GM21723 (cell line): ENCODE measurements around the gene FDX1.

ENCODE experiments used
- ATAC-seq: cut with Tn5 transposase; IDR thresholded peaks from one replicate; pipeline ENCODE4 v1.9.1; 2021; ENCODE audit warnings: mild to moderate bottlenecking, moderate library complexity; ENCODE audit not compliant: unreplicated experiment

Gene FDX1

DNA sequence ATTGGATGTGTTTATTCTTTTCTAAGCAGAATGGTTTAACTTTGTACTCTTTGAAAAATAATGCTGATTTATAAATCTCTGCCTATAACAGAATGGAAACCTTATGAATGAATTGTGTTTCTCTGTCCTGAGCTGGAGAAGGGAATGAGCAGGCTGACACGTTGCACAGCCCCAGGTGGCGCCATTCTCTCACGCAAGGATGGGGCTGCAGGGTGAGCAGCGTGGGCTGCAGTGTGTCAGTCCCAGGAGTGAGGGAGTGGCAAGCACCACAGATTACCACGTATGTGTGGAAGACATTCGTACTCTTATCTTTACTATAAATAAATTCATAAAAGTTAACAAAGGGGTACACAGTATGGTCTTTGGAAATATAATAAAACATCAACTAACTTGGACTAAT lies 33.4 kb downstream of the FDX1 start:
- peak; percentile 47 for ATAC-seq

DNA sequence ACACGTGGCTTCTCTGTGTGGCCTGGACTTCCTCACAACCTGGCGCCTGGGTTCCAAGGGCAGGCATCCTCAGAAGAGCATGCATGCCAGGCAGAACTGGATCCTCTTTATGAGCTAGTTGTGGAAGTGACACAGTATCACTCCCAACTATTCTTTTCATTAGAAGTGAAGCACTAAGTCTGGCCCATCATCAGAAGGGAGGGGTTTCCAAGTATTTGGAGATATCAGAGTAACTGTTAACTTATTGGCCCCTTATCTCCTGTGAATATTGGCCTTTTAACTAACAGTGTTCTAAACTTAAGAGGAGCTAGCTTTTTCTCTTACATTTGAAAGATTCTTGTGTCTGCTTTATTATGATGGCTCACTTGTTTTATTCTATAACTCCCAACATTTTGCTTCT lies 35.5 kb downstream of the FDX1 start:
- no peak for ATAC-seq

DNA sequence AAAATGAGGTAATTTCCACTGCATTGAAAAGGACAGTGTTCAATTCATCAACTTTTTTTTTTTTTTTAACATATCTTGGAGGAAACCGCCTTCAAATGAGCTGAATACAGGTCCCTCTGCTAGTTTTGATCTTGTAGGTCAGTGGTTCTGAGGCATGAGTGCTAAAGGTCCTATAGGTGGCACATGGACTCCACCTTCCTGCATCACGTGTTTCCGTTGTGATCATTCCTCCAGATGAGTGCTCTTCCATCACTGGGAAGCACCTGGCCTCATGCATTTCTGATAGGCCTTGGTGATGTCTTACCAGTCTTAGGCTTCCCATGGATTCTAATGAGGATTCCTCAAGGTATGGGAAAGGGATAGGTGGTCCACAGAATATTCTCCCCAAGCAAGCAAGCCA lies 37.8 kb downstream of the FDX1 start:
- ATAC-seq = no peak

DNA sequence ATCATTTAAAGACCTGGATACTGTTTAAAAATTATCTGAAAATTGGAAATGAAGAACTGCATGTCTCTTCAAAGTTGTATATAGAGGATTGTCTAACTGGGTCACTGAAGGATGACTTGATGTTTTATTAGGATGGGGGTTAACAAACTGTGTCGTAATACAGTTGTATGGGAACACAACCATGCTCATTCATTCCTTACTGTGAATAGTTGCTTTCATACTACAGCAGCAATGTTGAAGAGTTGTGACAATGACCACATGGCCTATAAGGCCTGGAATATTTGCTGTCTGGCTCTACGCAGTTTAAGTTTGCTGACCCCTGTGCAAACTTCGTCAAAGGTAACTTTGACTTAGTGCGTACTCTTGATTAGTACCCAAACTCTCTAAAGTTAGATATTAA lies 38.4 kb downstream of the FDX1 start:
- no peak for ATAC-seq

DNA sequence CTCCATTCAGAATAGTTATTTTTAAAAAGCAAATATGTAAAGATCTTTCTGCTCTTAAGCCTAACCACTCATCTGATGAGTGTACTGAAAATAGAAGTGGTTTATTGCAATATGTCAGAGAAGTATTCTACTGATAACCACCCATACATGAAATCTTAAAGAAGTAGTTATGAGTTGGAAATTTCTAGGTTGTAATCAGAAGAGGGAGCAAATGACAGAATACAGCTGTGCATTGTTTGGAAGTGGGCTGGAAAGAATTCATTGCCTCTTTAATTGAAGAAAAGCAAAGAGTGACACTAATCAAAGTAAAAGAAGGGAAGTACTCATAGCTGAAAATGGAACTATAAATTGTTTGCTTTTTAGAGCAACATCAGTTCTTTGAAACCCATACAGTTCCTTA lies 39.4 kb downstream of the FDX1 start:
- ATAC-seq = no peak

DNA sequence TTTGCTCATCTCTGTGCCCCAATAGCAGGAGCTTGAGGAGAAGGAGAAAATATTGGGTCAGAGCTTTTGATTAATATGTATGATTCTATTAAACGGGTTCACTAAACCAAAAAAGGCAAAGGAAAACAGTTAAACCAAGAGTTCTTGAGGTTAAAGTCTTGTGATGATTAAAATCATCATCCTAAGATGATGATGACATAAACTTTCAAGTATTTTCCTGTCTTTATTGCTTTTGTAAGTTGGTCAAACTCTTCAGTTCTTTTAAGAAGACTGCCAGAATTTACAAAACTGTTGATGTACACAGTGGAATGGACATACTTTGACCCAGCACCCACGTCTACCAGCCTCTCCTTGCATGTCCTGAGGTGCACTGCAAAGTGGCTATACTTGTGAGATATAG lies 41.0 kb downstream of the FDX1 start:
- no peak for ATAC-seq

DNA sequence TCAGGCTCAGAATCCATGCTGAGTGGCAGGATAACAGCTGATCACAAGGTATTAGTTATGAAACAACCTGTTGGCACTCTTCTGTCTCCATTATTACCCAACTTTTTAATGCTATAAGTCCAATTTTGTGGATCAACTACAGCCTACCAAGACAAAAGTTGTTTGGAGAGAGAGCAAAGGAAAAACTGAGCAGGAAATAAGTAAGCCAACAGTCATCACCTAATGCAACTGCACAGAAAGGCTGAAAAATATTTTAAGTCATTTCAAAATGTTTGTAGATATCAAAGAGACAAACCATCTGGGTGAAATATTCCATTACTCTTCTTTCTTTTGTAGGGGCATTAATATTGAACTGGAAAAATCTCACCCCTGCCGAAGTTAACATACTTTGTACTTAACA lies 41.6 kb downstream of the FDX1 start:
- ATAC-seq = no peak

DNA sequence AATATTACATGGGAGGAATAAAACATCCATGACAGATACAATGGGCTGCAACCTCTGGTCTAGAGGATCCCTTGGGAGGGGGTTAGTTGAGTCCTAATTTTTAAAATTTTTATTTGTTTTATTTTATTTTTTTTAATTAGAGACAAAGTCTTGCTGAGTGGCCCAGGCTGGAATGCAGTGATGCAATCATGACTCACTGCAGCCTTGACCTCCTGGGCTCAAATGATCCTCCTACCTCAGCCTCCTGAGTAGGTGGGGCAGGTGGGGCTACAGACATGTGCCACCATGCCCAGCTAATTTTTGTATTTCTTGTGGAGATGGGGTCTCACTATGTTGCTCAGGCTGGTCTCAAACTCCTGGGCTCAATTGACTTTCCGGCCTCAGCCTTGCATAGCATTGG lies 43.1 kb downstream of the FDX1 start:
- ATAC-seq = no peak

DNA sequence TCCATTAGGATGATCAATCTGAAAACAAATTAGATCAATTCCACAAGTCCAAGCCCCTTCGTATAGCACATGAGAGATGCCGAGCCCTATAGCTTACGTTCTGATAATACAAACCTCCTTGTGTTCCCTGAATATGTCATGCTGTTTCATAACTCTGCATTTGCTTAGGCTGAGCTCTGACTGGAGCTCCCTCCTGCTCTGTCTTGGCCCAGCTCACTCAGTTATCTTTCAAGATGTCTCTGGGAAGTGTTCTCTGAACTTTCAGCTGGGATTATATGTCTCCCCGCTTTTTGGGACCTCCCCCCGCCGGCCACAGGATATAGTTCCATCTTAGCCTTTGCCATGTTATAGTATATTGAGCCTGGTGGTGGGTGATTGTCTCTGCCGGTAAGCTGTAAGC lies 44.0 kb downstream of the FDX1 start:
- ATAC-seq = no peak

DNA sequence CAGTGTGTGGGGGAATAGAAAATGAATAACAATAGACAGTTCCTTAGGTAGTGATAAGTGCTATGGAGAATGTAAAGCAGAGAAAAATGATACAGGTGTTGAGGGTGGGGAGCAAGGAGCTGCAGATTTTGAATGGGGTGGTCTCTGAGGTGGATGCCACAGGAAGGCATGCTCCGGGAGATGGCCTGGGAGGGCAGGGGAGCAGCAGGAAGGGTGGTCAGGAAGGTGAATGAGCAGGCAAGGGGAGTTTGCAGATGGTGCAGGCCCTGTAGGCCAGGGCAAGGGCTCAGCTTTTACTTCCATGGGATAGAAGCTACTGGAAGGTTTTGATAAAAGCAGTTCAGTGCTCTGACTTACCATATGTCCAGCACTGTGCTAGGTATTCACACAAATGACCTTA lies 44.8 kb downstream of the FDX1 start:
- no peak for ATAC-seq

DNA sequence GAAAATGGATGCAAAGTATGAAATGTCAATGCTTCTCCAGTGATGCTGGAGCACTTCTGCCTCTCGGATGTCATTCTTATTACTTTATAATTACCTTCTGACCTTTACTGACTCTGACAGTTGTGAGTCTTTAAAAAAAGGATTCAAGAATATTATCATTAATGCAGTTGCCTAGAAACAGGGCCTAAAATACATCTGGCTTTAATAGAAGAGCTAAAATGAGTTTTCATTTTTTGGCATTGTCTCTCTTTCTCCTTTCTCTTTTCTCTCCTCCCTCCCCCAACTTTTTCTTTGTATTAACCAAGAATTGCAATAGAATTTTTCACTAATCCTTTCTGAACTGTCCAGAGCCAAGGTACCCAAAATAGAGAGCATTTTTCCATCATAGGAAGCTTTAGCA lies 45.9 kb downstream of the FDX1 start:
- ATAC-seq = no peak

DNA sequence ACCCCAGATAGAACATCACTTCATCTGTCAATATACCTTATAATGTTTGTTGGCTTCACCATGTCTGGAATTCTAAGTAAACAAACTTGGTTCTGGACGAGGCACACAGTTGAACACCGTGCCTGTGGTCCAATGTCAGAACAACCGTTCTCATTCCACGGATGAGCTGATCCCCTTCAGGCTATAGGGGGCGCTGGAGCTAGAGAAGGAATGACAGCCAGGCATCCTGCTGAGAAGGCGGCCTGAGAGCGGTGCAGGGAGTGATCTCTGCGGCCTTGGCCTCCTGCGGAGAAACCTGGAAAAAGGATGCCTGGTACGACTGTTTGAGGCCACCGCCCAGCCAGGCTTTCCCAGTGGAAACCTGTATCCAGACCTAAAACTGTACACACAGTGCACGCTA lies 48.7 kb downstream of the FDX1 start:
- ATAC-seq = no peak

DNA sequence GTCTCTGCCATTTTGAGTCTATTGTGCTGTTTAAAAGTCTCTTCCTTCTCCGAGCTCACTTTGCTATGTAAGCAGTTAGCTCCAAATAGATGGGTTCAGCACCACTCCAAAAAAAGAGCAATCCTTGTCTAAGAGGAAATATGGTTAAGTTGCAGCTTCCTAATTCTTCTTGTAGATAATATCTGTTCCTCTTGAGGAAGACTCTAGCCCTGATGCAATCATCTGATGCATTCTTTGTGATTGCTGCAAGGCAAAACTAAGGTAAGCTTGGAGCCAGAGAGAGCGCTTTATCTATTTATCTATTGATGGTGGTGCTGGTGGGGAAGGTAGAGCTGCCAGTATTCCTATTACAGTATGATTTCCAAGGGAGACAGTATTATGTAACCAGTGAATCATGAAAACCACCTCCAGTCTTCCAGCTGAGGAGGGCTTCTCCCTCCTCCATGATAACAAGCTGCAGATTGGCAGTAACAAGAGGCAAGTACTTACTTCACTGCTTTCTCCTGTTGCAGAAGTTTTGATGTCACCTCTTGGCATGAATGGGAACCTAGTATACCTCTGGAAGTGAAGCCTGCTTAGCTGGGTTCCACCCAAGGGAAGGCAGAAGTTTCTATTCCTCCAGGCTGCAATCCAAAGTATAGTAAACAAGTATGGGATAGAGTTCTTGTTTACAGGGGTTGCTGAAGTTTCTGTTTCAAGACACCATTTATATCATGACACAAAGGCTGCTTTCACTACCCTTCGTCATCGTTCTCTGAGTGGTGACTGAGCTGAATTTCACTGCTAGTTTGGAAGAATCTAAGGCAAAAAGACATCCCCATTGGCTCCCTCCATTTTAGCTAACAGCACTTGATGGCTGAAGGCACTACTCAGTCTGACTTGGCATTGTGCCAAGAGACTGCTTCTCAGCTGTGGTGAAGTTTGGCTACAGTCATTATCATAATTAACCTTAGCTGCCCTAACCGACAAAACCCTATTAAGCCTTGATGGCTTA lies 49.7 kb downstream of the FDX1 start:
- no peak for ATAC-seq

DNA sequence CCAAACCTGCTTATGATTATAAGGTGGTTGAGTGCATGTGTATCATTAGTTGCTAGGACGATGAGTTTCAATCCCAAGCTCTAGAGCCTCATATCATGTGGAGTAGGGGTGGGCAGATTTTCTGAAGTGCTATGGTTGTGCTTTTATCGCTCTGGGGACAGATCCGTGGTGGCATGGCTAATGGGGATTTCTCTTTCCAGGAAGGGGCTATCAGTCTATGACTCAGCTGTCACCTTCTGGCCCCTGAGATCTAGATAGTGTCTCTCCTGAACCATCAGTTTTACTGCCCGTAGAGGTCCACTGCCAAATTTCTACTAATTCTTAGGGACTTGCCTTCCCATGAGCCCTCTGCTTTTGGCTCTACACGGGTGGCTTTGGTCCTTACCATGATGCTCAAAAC lies 51.8 kb downstream of the FDX1 start:
- no peak for ATAC-seq

DNA sequence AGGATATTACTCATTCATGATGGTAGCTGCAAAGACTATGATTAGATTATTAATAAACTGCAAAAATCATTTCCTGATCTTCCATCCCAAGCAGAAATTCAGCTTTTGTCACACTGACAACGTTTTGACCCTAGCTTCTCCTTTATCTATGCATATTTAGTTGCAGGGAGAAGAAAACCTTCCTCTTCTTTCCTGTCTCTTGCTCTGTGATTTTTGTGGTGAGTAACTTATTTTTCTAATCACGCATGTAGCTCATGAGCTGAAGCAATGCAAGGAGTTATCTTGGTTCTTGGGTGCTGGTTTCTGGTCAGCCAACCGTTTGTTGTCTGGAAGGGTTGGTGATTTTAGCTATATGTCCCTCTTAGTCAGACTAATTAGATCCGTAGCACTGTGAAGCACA lies 56.4 kb downstream of the FDX1 start:
- ATAC-seq = no peak

DNA sequence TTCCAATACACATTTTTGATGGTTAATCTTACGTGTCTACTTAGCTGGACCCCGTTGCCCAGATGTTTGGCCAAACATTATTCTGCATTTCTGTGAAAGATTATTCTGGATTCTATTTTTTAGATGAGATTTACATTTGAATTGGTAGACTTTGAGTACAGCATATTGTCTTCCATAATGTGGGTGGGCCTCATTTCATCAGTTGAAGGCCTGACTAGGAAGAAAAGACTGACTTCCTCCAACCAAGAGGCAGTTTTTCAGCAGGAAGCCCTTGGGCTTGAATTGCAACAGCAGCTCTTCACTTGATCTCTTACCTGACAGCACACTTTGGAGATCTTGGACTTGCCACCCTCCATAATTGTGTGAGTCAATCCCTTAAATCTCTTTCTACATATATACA lies 58.7 kb downstream of the FDX1 start:
- no peak for ATAC-seq

DNA sequence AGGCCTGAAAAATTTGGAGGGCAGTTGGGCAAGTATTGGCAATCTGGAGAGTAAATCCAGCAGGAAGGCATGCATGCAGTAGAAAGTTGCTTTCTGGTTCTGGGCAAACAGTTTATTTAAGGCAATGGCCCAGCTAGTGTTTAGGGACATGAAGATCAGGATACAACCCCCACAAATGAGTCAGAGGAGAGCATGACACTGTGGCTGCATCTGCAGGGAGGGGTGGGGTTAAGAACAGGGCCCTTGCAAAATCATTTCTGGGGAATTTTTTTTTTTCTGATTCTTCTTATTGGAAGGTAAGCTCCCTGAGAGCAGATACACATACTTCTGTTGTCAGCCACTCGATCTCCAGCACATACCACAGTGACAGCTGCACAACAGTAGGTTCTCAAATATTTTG lies 61.1 kb downstream of the FDX1 start:
- no peak for ATAC-seq

DNA sequence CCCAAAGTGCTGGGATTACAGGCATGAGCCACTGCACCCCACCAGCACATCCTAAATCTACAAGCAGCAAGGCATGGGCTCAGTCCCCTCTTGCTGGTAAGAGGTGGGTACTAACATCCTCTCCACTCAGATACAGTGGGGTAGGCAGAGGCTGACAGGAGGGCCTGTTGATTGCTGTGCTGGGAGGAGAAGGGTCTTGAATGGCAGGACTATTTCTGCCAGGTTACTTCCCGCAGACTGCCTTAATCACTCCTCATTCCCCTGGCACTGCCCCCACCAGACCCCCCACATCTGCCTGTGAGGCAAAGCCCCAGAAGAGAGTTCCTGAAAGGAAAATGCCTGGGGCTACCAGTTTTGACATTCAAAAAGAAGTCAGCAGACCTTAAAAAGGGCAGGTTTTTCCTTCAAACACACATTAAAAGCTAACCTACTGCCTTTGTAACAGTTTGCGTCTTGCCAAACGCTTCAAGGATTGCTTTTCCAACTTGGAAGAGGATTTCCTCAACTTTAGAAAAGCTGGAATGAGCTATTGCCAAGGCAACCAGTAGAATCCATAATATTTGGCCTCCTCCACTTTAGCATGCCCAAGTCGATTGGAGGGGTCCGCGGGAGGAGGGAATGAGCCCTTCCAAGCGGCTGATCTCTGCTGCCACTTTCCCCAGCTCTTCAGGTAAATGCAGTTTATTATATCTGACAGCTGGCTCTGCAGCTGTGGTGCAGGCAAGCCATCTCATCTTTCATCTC lies 62.0 kb downstream of the FDX1 start:
- ATAC-seq = no peak

DNA sequence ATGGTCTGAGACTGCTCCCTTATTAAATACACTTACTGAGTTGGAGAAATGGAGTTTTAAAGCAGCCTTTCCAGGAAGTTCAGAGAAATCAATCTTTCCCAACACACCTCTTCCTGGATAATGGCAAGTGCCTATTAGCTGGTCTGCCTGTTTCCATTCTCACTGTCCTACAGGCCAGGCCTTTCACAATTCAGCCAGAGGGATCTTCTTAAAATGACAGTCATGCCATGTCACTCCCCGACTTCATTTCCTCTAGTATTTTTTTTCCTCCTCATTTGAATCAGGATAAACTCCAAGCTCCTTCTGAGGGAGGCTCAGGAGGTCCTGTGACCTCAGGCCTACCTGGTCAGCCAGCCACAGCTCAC lies 62.6 kb downstream of the FDX1 start:
- ATAC-seq = no peak

DNA sequence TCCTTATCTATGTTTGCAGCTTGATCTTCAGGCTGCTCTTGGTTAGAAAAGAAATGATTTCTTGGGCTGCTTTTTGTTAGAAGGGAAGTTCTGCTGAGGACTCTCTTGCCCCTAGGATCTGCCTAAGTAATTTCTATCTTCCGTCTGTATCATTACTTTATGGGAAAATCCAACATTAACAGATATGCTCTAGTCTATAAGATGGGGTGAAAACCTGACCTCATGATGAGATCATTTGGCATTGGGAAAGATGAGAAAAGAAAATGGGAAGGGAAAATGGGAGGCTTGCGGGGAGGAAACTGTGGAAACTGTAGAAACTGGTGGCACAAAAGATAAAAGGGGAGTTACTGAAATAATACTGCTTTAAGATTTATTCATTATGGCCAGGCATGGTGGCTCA lies 63.6 kb downstream of the FDX1 start:
- ATAC-seq = no peak

DNA sequence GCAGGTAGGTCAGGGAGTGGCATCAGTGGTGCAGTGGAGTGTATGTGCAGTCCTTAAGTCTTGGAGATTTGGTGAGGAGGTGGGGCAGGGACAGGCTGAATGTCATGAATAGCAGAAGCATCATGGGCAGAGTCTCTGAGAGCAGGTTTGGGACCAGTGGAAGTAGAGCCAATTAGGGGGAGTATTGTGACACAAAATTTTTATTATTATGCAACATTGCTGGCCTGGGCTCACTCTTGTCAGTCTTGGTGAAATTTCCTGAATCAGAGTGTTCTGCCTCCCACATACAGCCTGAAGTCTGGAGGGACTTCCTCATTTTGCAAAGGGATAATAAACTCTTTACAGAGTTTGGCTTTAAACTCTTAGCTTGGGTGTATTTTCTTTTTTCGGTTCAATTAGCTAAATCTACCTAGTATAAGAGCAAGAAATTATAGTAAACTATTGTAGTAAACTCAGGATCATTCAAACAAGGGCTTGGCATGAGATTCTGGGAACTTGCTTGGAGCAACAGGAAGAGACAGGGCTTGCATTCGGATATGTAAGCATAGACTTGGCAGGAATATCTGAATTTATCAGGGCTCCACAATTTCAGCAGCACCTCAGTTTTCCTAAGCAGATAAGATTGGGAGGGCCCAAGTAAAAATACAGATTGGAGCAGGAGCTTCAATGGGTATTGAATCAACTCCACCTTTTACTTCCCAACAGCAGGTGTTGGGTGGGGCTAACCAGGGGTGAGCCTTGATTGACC lies 67.7 kb downstream of the FDX1 start:
- no peak for ATAC-seq

DNA sequence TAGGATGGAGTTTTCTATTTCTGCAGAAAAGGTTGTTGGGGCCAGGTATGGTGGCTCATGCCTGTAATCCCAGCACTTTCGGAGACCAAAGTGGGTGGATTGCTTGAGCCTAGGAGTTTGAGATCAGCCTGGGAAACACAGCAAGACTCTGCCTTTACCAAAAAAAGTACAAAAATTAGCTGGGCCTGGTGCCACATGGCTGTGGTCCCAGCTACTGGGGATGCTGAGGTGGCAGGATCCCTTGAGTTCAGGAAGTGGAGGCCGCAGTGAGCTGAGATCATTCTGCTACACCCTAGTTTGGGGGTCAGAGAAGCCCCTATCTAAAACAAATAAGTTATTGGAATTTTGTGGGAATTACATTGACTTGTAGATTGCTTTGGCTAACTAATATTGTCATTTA lies 71.7 kb downstream of the FDX1 start:
- ATAC-seq = no peak
